NCI-H1105 treated with DMSO at 0.1 percent for 48 hours (cell line): ENCODE data around the gene IPPK.
A peak's percentile ranks its signal among the peaks of the same experiment; 100 is the strongest.

Experiments
- DNase-seq: peaks from one replicate; lab custom pipeline; 2025; lab: John Stamatoyannopoulos, UW

IPPK gene, protein sequence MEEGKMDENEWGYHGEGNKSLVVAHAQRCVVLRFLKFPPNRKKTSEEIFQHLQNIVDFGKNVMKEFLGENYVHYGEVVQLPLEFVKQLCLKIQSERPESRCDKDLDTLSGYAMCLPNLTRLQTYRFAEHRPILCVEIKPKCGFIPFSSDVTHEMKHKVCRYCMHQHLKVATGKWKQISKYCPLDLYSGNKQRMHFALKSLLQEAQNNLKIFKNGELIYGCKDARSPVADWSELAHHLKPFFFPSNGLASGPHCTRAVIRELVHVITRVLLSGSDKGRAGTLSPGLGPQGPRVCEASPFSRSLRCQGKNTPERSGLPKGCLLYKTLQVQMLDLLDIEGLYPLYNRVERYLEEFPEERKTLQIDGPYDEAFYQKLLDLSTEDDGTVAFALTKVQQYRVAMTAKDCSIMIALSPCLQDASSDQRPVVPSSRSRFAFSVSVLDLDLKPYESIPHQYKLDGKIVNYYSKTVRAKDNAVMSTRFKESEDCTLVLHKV

DNA sequence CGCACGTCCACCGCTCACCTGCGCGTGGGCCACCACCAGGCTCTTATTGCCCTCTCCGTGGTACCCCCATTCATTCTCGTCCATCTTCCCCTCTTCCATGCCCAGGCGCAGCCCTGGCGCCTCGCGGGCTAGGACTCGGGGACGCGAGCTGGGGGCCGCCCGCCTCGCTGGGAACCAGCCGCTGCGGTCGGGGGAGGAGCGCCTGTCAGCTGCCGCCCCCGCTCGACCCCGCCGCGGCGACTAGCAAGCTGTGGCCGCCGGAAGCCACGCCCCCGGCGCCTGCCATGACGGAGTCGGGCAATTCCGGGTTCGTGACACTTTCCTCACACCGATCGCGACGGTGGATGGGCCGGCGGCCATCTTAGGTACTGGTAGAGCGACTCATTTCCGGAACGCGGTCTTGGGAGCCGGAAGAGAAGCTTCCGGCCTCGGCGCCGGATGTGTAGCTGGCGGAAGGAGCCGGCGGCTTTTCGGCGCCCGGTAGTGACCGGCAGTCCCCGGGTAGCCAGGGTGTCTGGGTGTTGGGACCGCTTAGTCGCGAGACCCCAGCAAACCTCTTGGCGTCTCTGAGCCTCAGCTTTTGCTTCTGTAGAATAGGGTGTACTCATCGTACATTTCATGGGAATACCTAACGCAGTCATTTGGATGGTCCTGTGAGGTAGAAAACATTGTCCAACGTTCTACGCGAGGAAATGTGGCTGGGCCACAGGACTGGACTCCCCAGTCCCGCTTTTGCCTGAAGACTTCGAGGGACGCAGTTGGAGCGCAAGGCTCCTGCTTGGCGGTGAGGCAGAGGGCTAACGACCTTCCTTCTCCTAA, at the start of gene IPPK:
Gene IPPK (minus strand): TSS at position 242 of the 819 bp plus-strand sequence. CDS start 143 bp downstream, at position 99.
- DNase-seq, result peak; percentile 97

DNA sequence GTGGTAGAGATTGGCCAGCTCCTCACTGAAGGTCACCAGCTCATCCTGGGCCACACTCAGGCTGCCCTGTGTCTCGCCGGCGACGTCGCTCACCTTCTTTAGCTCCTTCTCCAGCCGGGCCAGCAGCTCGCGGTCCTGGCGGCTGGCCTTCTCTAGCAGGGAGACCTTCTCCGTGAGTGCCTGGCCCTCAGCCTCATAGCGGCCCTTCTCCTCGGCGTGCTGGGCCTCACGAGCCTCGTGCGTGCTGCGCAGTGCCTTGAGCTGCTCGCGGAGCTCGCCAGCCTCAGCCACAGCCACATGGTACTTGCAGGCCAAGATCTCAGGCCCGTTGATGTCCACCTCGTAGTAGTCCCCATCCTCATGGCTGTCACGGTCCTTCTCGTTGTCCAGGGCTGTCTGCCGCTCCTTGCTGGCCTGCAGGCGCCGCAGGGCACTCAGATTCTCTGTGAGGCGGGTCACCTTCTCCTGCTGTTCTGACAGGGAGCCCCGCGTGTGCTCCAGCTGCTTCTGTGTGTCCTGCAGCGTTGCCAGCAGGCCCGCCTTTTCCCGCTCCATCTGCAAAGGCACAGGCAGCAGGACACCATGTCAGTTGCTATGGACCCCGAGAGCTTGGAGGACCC, 49.2 kb upstream of the IPPK start:
- no peak for DNase-seq

DNA sequence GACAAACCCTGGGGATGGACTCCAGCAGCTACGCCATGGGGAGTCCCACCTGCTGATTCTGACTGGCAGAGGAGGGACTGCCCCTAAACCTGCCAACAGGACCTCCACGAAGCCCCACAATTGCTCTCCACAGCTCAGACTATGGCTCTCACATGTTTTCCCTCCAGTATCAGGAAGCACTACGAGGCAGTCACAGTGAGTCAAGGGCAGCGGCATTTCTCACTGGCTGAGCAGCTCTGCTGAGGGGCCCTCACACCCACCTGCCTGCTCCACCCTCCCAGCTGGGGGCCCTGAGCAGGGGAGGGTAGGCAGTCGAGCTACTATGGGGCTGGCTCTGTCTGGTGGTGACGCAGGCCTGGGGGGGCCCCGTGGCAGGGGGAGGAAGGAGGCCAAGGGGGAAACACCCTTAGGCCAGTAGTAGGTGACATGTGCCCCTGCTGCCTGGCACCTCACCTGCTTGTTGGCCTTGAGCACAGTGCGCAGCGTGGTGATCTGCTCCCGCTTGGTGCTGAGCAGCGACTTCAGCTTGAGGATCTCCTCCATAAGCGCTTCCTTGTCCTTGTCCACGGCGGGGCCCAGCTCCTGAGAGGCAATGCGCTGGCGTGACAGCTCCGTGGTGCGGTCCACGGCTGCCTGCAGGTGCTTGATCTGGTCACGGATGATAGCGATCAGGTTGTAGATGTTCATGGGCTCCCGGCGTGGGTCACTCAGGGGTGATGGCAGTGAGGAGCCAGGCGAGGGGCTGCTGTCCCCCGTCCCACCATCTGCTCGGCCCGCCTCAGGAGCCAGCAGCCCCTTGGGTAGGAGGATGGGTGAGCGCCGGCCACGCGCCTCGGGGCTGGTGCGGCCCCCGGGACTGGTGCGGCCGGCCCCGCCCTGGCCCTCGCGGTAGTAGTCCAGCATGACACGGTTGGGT, 48.4 kb upstream of the IPPK start:
- no peak for DNase-seq

DNA sequence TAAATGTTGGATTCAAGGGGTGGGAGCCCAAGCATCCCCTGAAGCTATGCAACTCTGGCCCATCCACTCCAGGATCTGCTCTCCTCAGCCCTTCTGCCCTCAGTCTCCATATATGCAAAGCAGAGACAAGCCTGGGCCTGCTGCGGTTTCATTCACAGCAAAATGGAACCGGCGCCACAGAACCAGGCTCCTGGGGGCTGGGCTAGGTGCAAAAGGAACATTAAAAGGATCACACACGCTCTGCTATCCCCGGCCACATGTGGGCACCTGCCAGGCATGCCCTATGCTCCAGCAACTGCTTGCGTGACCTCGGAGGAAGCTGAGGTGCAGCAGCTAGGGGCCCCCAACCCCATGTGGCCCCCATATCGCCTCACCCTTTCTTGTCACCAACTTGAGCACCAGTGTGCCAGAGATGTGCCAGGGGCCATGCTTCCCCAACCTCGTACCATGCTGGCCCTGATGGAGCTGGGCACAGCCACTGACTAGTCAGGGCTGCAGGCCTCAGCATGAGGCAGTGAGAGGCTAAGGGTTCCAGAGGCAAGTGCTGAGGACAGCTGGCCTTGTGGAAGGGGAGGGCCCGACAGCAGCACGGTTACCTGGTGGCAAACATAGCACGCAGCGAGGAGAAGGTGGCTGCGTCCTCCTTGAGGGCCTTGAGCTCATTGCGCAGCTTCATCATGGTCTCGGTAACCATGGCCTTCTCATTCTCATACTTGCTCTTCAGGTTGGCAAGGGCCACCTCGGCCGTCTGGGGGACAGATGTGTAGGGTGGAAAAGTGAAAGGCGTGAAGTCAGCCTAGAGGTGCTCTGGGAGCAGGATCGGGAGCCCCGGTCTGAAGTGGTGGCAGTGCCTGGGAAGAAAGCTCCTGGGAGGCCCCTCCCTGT, 47.5 kb upstream of the IPPK start:
- no peak for DNase-seq

DNA sequence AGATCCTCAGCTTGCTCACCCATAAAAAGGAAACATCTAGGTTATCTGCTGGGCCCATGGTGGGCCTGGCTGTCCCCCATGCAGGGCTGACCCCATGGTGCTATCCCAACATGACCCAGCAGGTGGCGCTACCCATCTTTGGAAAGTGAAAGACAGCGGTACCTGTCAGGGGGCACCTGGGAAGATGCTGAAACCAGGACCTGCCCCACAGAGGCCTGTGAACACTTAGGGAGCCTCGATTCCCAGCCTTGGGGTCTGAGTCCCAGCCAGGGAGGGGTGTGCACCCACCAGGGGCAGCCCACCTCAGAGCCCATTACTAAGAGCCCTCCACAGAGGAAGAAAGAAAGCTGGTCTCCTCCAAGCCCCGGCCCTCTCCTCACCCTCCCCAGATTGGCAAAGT, 46.6 kb upstream of the IPPK start:
- DNase-seq, result peak; percentile 42

DNA sequence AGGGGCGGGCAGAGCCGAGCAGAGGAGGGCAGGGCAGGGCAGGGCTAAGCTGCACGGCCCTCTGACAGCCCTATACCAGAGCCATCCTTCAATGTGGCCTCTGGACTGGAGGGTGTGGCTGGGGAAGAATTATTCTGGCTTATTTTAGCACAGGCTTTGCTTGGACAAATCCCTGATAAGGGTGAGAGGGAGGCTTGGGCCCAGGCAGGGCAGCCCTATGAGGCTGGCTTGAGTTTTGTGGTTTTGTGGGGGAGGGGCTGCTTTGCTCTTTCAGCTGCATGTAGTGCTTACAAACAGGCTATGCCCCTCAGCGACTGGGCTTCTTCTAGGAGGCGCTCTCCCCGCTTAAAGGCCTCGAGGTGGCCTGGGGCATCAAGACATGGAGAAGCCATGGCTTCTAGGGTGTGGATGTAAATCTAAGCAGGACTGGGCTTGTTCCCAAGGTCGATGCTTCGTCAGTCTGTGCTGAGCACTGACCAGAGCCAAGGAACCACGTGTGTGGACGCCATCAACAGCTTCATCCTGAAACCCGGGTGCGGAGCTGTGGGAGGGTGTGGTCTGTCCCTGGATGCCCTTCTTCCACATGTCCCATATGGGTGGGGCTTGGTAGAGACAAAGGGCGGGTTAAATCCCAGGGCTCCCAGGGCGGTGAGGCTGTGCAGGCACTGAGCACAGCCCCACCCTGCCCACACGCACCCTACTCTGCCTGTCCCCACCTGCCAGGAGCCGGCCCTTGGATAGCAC, 45.7 kb upstream of the IPPK start:
- DNase-seq, result no peak

DNA sequence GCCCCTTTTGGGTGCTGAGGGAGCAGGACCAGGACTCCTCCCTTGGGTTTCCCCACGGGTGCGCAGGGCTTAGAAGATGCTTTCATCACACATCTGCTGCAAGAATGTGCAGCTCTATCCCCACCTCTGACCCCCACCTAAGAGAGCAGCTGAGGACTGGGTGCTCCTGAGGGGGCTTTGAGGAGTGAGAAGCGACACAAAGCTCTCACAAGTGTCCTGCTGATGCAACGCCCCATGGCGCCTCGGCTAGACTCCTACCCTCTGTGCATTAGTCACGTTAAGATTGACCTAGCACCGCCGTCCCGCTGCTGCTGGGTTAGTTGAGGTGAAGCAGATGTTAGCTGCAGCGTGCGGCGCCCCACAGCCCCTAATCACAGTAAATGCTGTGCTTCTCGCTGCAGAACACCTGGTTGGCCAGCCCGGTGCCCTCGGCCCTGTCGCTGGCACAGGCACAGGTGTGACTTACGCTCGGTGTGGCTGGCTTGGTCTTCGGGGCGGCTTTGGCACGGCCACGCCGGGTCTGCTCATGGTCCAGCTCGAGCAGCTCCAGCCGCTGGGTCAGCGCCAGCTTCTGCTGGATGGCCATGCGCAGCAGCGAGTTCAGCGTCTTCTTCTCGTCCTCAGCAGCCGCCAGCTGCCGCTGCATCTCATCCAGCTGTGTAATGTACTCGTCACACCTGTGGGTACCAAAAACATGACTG, 45.0 kb upstream of the IPPK start:
- no peak for DNase-seq

DNA sequence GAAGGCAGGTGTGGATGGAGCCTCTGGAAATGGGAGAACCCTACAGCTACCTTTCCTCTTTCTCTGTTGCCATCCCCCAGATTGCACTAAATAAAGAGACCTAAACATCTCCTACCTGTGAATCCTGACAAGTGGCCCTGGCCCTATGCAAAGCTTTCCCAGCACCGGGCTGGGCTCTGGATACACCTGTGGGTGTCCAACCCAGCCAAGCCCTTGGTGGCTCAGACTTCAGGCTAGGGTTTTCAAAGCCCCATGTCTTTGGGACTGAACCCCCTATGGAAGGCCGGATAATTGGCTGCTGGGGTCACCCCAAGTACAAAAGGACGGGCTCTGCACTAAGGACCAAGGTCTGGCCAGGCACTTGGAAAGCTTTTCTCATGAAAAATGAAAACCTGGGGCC, 44.1 kb upstream of the IPPK start:
- DNase-seq, result no peak

DNA sequence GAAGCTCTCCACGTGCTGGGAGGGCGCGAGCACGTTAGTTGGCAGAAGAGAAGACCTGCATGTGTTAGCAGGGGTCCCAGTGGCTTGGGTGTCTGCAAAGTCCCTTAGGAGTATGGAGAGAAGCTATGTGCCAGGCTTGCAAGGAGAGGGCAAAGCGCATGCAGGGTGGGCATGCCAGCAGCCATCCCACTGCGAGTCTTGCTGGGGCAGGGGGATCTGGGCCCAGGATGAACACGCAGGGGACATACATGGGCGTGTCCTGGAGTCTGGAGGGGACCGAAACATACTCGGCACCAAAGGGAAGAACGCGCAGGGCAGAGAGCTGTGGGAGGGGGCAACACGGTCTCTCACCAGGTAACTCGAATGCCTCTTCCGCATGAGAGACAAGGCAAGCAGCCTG, 43.6 kb upstream of the IPPK start:
- no peak for DNase-seq

DNA sequence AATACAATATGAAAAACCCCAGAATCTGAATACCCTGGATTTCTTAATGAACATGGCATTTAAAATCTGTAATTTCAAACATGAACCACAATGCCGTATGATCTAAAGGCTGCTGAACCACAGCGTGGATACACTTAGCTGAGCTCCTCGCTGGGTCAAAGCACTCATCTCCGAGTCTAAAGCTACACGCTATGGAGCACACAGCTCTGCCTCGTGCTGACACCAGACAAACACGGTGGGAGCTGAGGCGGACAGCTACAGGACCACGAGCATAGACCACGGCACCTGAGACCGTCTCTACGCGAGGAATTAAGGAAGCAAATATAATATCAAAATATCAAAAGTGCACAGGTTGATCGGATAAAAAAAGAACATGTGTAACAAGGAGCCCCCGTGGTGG, 42.8 kb upstream of the IPPK start:
- no peak for DNase-seq

DNA sequence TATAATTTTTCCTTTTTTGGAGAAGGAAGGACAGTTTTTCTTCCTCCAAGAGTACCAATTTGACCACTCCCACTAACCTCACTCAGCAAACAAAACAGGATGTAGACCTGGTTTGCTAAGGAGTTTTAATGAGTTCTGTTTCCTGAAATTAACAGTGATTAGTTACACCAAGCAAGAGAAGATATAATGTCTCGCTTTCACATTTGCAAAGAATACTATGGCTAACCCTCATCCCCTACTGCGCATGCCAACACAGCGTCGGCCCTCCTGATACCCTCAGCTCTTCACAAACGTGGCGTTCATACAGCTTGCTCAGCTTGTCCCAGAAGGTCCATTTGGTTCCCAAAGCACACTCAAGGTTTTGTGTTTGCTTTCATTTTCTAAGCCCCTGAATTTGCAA, 41.9 kb upstream of the IPPK start:
- no peak for DNase-seq

DNA sequence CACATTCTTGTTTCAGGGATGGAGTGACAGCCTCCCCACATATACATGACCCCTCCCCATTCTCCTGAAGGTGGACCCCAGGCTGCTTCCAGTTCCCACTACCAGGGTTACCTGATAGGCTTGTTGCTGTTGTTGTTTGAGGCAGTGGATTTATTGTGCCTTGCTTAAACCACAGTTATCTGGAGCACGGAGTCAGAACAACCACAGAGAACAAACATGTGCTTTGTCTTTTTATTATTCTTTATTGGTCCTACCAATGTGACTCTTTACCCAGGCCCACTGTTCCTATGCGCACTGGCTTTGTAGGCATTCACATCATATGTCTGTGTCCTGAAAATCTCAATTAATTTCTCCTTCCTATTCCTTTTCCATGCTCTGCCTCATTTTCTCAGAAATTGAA, 41.2 kb upstream of the IPPK start:
- no peak for DNase-seq

DNA sequence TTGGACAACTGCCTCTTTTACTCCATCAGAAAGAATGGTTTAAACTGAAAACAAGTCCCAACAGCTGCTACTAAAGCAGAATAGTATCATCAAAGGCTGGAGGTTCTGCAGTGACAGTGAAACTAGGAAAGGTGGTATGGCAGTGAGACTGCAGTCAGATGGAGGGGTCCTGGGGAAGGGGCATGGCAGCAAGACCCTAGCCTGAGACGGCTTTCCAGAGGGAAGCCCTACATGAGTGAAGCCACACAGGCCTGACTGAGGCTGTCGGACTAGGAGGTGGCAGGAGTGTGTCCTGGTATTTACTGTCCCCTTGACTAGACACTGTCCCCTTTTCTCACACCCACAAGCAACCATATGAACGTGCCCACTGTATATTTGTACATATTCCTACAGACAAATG, 40.4 kb upstream of the IPPK start:
- no peak for DNase-seq

DNA sequence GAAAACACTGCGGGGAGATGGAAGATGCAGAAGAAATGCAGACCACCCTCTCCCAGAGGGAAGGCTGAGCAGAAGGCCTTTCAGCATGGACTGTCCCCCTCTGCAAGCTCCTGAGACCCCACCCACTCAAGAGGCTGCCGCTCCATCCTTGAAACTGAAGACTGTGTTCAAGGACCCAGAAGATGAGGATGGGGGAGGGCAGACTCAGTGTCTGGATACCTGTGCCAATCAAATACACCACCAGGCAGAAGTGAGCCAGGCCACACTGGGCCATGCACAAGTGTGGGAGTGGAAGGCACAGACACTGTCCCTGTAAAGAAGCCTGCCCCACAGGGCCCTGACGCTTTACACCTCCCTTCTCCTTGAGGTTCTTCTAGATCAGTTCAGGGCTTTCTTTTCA, 40.0 kb upstream of the IPPK start:
- no peak for DNase-seq

DNA sequence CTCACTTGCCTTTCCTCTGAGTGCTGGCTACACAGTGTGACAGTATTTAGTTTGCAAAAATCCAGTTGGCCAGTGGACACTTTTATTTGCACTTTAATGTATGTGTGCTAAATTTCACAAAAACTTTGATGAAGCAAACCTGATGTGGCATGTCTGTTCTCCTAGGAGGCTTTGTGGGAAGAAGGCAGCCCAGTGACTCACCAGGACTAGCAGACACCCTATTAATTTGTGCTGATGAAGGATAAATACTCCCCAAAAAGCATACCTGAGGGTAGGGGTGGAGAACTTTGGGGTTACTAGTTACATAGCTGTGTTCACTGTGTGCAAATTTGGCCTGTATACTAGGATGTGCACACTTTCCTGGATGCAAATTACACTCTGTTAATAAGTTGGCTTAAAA, 39.3 kb upstream of the IPPK start:
- no peak for DNase-seq

DNA sequence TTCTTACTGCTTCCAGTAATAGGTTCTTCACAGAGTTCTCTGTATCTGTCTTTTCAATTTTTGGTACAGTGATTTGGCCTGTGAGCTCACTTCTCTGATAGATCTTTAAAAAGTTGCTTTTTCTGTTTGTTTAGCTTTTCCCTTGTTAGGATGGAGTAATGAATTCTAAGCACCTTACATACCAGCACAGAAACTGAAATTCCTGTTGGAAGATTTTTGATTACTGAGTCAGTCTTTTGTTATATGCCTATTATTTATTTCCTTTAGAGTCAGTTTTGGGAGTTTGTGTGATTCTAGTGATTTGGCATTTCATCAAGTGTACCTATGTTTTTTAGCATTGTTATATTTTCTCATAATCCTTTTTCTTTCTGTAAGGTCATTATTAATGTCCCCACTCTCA, 37.6 kb upstream of the IPPK start:
- no peak for DNase-seq

DNA sequence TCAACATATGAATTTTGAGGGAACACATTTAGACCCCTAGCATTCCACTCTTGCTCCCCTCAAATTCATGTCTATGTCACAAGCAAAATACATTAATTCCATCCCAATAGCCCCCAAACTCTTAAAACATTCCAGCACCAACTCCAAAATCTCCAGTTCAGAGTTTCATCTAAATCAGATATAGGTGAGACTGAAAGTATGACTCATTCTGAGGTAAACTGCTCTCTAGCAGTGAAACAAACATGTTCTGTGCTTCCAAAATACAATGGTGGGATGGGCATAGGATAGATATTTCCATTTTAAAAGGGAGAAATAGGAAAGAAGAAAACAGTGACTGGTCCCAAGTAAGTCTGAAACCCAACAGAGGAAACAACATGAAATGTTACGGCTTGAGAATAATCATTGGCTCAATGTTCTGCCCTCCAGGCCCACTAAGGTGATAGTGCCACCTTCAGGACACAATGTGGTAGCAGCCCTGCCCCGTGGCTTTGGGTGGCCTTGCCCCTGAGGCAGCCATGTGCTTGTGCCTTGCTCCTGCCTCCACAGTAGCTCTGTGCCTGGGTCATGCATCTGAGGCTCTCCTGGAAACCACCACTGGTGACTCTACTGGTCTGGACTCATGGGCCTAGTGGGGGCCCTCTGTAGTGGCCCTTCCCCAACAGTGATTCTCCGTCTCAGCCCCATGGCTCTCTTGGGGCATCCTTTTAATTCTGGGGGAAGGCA, 36.4 kb upstream of the IPPK start:
- DNase-seq, result no peak

DNA sequence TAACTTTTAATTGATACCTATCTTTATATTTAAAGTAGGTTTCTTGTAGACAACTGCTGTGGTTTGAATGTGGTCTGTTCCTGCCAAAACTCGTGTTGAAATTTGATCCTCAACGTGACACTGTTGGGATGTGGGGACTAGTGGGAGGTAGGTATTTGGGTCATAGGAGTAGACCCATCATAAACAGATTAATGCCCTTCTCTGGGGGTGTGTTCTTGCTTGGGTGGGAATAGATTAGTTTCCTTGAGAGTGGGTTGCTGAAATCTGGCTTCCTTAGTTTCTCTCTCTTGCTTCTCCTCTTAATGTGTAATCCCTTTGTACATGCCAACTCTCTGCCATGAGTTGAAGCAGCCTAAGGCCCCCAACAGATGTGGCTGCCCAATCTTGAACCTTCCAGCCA, 34.6 kb upstream of the IPPK start:
- DNase-seq, result no peak

DNA sequence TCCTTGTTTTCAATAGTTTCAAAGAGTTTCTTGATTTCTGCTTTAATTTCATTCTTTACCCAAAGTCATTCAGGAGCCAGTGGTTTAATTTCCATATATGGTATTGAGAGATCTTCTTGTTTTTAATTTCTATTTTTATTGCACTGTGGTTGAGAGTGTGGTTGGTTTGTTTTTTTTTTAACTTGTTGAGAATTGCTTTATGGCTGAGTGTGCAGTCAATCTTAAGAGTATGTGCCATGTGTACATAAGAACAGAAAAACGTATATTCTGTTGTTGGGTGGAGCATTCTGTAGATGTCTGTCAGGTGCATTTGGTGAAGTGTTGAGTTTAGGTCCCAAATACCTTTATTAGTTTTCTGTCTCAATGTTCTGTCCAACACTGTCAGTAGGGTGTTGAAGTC, 26.7 kb upstream of the IPPK start:
- DNase-seq, result no peak
